Keratinocyte (primary cell): Measurements from ENCODE around the gene DBNDD2. TPM values are rescaled to one million over a fixed set of nuclear protein-coding genes. Genes with fewer than 3 reads are reported as not detected.

ENCODE experiments used
- DNase-seq: peaks from one replicate; pipeline ENCODE4 v3.0.0-alpha.2; 2011; ENCODE audit warnings: low read depth, missing footprints, low spot score
- FAIRE-seq: peaks from 2 replicates; lab custom pipeline; 2011; peaks lifted over from hg19 to GRCh38; lab: Jason Lieb, UNC
- H2AFZ ChIP-seq: 2 replicates; pipeline ENCODE4 v1.6.0; 2012; ENCODE audit warnings: low read length, control low read depth, inconsistent platforms; ENCODE audit not compliant: control insufficient read depth
- H3K27ac ChIP-seq: 2 replicates; pipeline ENCODE4 v1.5.1; 2011; ENCODE audit warnings: low read length; ENCODE audit not compliant: control insufficient read depth, insufficient read depth
- H3K27me3 ChIP-seq: 3 replicates; pipeline ENCODE4 v1.6.0; 2011; ENCODE audit warnings: low read length; ENCODE audit not compliant: control insufficient read depth, insufficient read depth; ENCODE audit errors: extremely low read depth
- H3K36me3 ChIP-seq, 2 experiments: 2 replicates in 1 of 2; 3 replicates in 1 of 2; pipeline ENCODE4 v1.5.1; 2011; ENCODE audit warnings: low read length in 2 of 2, mild to moderate bottlenecking in 1 of 2; ENCODE audit not compliant: control insufficient read depth in 2 of 2, insufficient read depth in 2 of 2; ENCODE audit errors: extremely low read depth in 1 of 2
- H3K4me1 ChIP-seq: 3 replicates; pipeline ENCODE4 v1.5.1; 2011; ENCODE audit warnings: low read length; ENCODE audit not compliant: control insufficient read depth, insufficient read depth; ENCODE audit errors: extremely low read depth
- H3K4me2 ChIP-seq: 3 replicates; pipeline ENCODE4 v1.6.0; 2011; ENCODE audit warnings: low read depth, low read length; ENCODE audit not compliant: control insufficient read depth, insufficient read depth; ENCODE audit errors: extremely low read depth
- H3K4me3 ChIP-seq, 3 experiments: fragments of 200-600 bp in 1 of 3; sonication (generic) in 1 of 3; 2 replicates in 2 of 3; 3 replicates in 1 of 3; pipeline ENCODE4 v1.5.1; 2011 to 2016; ENCODE audit warnings: low read length in 3 of 3, mild to moderate bottlenecking in 3 of 3, control low read depth in 2 of 3, inconsistent platforms in 1 of 3, low read depth in 1 of 3, mixed read lengths in 1 of 3, mixed run types in 1 of 3, moderate library complexity in 1 of 3; ENCODE audit not compliant: control insufficient read depth in 2 of 3, insufficient read depth in 2 of 3; ENCODE audit errors: extremely low read depth in 1 of 3
- H3K79me2 ChIP-seq: 2 replicates; pipeline ENCODE4 v1.6.0; 2012; ENCODE audit warnings: low read length; ENCODE audit not compliant: control insufficient read depth, insufficient read depth
- H3K9ac ChIP-seq: 3 replicates; pipeline ENCODE4 v1.6.0; 2011; ENCODE audit warnings: low read length; ENCODE audit not compliant: control insufficient read depth, insufficient read depth; ENCODE audit errors: extremely low read depth
- H3K9me1 ChIP-seq: 3 replicates; pipeline ENCODE4 v1.6.0; 2011; ENCODE audit warnings: low read length; ENCODE audit not compliant: control insufficient read depth, insufficient read depth; ENCODE audit errors: extremely low read depth
- H3K9me3 ChIP-seq: 2 replicates; pipeline ENCODE4 v1.5.1; 2012; ENCODE audit warnings: low read depth, low read length; ENCODE audit not compliant: control insufficient read depth
- H4K20me1 ChIP-seq: 3 replicates; pipeline ENCODE4 v1.6.0; 2011; ENCODE audit warnings: low read length; ENCODE audit not compliant: control insufficient read depth, insufficient read depth; ENCODE audit errors: extremely low read depth
- CTCF ChIP-seq, 3 experiments: IDR thresholded peaks in 1 of 3; conservative IDR thresholded peaks in 1 of 3; optimal IDR thresholded peaks in 1 of 3; 2 replicates in 2 of 3; 3 replicates in 1 of 3; pipeline versions ENCODE3 to v1.5.1; 2011; ENCODE audit warnings: low read length in 3 of 3, mild to moderate bottlenecking in 3 of 3, moderate library complexity in 2 of 3, control low read depth in 1 of 3, inconsistent platforms in 1 of 3; ENCODE audit not compliant: insufficient read depth in 2 of 3; ENCODE audit errors: extremely low read depth in 1 of 3
- EZH2 ChIP-seq: IDR thresholded peaks from one replicate; pipeline ENCODE4 v1.6.1; 2012; ENCODE audit warnings: inconsistent platforms, mild to moderate bottlenecking, low read length, moderate library complexity
- dilution Hi-C: fragments of 300-500 bp; cut with MboI; formaldehyde crosslinking; loops from one replicate; pipeline ENCODE4 v1.7.0; 2020; ENCODE audit warnings: low sequenced_read_pairs; ENCODE audit not compliant: extremely low pct_ligation_motif_present
- polyA plus RNA-seq, 5 experiments: library from polyadenylated mRNA; depleted of rRNA in 3 of 5; stranded (reverse) in 3 of 5; stranded (forward) in 1 of 5; unstranded in 1 of 5; fragments of >200 nt; gene quantifications; 1 replicate in 1 of 5; 2 replicates in 3 of 5; 3 replicates in 1 of 5; pipeline versions ENCODE4 v1.2.1 to v1.2.3, GENCODE V29; 2011 to 2012; ENCODE audit warnings: missing spikeins in 2 of 5, low read depth in 1 of 5, low replicate concordance in 1 of 5

Gene DBNDD2
- polyA plus RNA-seq, 1 donor (not counting 4 experiments of a cell fraction or from before 2014, with no cell fraction given) = 37.4 TPM

GRCh38 chr20:45440424-45440823 lies 32.3 kb downstream of the DBNDD2 start:
- Histone ChIP-seq H3K9me3 (no peaks in the 10 kb centered on the region), H3K4me2 (no peak overlapping the region), H3K9ac (no peak overlapping the region), H3K4me3 (no peak overlapping the region), H3K27ac (no peak overlapping the region), H3K9me1 (no peaks in the 10 kb centered on the region), H3K36me3 (no peaks in the 10 kb centered on the region), H4K20me1 (no peaks in the 10 kb centered on the region), H3K27me3 (no peaks in the 10 kb centered on the region), H3K4me1 (peaks cover 4% of the 10 kb centered on the region), H3K79me2 (no peaks in the 10 kb centered on the region), H2AFZ (no peak overlapping the region)
- DNase-seq (no peak), FAIRE-seq (no peak)
- TF ChIP-seq CTCF (optimal IDR thresholded peaks at IDR 0.05 in 1 of 3, IDR thresholded peaks at IDR 0.05 in 1 of 3, conservative IDR thresholded peaks at IDR 0.05 in 1 of 3; ENCODE audit: extremely low read depth in 1 of 3, insufficient read depth in 2 of 3, low read length in 3 of 3) (no peak), EZH2 (no peak)
- dilution Hi-C loops = no loop called here

DNA sequence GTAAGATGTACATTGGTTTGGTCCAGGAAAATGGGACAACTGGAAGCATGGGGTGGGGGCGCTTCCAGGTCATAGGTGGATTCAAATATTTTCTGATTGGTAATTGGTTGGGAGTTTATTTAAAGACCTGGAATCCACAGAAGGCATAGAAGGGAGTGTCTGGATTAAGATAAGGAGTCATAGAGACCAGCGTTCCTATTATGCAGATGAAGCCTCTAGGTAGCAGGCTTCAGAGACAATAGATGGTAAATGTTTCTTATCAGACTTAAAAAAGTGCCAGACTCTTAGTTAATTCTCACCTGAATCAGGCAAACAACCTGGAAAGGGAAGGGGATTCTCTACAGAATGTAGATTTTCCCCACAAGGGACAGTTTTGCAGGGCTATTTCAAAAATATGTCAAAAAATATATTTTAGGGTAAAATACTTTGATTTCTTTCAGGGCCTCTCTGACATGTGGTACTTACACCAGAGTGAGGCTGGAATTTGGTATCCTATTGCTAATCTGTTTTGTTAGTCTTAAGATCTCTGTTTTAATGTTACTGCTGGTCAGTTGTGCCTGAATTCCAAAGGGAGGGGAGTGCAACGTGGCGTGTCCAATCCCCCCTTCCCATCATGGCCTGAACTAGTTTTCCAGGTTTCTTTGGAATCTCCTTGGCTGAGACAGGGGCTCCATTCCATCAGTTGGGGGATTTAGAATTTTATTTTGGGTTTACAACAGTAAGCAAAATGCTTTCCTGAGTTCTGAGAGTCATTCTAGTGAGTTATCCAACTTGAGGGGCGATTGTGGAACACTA lies 33.0 kb downstream of the DBNDD2 start:
- Histone ChIP-seq H3K9me1 (no peaks in the 10 kb centered on the region), H3K36me3 (no peaks in the 10 kb centered on the region), H3K27me3 (no peaks in the 10 kb centered on the region), H3K9ac (no peak overlapping the region), H3K4me3 (no peak overlapping the region), H4K20me1 (no peaks in the 10 kb centered on the region), H2AFZ (no peak overlapping the region), H3K9me3 (no peaks in the 10 kb centered on the region), H3K4me2 (no peak overlapping the region), H3K4me1 (peaks cover 4% of the 10 kb centered on the region), H3K79me2 (no peaks in the 10 kb centered on the region), H3K27ac (no peak overlapping the region)
- dilution Hi-C loops = no loop called here
- FAIRE-seq (no peak), DNase-seq (no peak)
- TF ChIP-seq CTCF (optimal IDR thresholded peaks at IDR 0.05 in 1 of 3, IDR thresholded peaks at IDR 0.05 in 1 of 3, conservative IDR thresholded peaks at IDR 0.05 in 1 of 3; ENCODE audit: extremely low read depth in 1 of 3, insufficient read depth in 2 of 3, low read length in 3 of 3) = no peak
- TF ChIP-seq EZH2 = no peak
